ACHN (cell line): ENCODE results near the gene MAP1B.

Experiments used
- DNase-seq: peaks from one replicate; pipeline ENCODE4 v3.0.0-alpha.2; 2015
- in situ Hi-C: cut with HindIII; loops from 2 replicates; pipeline ENCODE4 v1.10.0; 2017; ENCODE audit warnings: low sequenced_read_pairs, low pct_ligation_motif_present, low pct_unique_long_range_greater_than_20kb

The MAP1B gene

DNA sequence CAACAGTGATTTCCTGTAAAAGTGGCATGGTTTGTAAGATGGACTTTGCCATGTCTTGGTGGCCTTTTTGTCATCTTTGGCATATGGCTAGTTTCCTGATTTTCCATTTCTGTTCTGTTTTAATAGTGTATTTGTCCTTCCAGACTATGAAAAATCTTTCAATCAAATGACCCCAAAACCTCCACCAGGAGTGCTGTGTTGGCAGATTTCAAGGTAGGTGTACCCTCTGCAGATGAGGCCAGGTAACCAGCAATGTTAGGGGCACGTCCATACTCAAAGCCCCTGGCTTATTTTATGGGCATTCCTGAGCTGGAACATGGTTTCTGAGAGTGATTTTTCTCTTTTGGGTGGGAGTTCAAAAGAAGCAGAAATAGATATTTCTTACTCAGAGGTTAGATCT lies 15.2 kb upstream of the MAP1B start:
- in situ Hi-C loops, result no loop called here
- no peak for DNase-seq

- in situ Hi-C loops, result no loop called here
- peak; percentile 3 for DNase-seq
These were observed 14.1 kb upstream of the MAP1B start for GRCh38 chr5:72093217-72093616.

DNA sequence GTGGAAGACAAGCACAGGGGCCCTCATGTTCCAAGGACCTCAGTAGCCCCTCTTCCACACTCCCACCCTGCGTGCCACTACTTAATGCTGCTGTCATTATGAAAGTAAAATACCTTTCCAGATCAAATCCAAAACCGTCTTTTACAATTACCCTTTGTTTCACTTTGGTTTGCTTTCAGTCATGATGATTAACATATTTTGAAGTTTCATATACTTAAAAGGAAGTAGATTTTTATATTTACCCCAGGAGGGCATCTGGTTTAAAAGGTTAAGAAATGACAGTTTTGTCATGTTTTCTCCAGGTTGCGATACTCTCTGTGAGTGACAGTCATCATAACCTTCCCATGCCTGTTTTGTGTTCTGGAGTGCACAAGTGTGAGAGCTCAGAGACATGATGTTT lies 13.5 kb upstream of the MAP1B start:
- in situ Hi-C loops, result no loop called here
- DNase-seq, result no peak

DNA sequence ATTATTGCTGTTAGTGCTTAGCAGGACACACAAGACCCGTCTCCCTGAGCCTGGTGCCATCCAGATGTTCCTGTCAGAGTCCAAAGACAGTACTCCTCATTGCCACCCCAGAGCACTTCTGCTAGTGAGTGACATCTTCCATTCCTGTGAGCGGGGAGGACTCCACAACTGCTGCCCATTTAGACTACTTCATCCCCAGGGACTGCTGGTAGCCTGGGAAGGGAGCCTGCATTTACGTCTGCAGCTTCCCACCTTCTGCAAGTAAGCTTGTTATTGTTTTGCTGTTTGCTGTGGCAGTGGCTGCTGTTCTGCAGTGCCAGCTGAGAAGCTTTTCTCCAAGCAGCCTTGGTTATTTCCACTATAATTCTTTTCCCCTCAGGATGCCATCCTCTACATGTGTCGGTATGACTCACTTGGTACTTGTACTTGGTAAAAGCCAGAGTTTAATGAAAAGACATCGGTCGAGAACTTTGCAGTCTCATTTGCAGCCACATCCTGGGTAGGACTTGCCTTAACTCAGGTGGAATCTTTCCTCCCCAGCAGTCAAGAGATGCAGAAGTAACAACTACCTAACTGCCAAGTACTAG lies 10.6 kb upstream of the MAP1B start:
- no peak for DNase-seq
- in situ Hi-C loops, result no loop called here

GRCh38 chr5:72101828-72102227 lies 5.4 kb upstream of the MAP1B start:
- in situ Hi-C loops, result no loop called here

GRCh38 chr5:72106817-72107130 lies 501 bp upstream of the MAP1B start:
- in situ Hi-C loops, result no loop called here
- DNase-seq, result no peak

More at GRCh38 chr5:72101828-72102227, 5.4 kb upstream of the MAP1B start:
- no peak for DNase-seq

GRCh38 chr5:72107901-72108201 lies 576 bp downstream of the MAP1B start:
- DNase-seq, result peak; percentile 42
- in situ Hi-C loops, result no loop called here

GRCh38 chr5:72108202-72109061 lies 1.2 kb downstream of the MAP1B start:
- in situ Hi-C loops, result no loop called here

GRCh38 chr5:72109062-72109411 lies 1.8 kb downstream of the MAP1B start:
- in situ Hi-C loops, result no loop called here
- no peak for DNase-seq

More at GRCh38 chr5:72108202-72109061, 1.2 kb downstream of the MAP1B start:
- DNase-seq, result peak; percentile 68

DNA sequence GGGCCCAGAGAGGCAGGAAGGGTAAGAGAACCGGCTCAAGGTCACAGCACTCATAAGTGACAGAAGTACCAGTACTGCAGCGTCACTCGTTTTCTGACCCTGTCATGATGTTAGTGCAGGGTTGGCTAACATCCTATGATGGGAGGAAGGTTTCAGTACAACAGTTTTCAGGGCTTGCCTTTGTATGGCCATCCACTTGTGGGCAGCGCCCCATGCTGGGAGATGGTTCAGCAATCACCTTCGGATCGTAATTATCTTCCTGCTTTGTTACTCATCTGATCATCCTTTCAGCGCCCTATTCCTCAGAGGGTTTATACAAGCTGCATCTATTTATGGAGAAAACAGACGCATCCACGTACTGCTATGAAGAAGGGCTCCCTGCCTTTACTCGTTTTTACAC lies 2.4 kb downstream of the MAP1B start:
- in situ Hi-C loops, result no loop called here
- no peak for DNase-seq

DNA sequence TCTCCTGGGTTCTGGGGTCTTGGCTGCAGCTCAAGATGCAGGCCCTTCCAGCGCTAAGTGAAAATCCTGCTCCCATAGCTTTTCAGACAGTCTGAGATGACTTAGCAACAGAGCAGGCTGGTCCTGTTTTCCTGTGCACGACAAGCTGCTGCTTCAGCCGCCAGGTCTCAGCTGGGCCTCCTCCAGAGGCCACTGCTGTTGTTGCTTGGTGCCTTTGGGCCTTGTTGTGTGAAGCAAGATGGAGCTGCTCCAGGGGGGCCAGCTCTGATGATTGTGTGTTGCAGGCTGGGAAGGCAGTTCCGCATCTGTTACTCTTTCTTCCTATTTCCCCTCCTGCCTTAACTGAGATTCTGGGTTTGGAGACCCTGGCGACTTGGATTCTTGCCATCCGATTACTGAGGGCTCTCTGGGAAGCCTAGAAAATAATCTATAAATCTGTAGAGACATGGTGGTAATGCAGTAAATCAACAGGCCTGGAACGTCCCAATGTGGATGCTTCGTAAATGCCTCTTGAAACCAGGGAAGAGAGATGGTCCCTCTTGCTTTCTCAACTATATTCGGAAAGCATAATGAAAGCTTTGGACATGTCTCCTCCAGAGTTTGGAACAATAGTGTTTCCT lies 3.2 kb downstream of the MAP1B start:
- in situ Hi-C loops, result no loop called here
- no peak for DNase-seq

GRCh38 chr5:72112389-72112788 lies 5.1 kb downstream of the MAP1B start:
- in situ Hi-C loops, result no loop called here
- DNase-seq, result no peak

DNA sequence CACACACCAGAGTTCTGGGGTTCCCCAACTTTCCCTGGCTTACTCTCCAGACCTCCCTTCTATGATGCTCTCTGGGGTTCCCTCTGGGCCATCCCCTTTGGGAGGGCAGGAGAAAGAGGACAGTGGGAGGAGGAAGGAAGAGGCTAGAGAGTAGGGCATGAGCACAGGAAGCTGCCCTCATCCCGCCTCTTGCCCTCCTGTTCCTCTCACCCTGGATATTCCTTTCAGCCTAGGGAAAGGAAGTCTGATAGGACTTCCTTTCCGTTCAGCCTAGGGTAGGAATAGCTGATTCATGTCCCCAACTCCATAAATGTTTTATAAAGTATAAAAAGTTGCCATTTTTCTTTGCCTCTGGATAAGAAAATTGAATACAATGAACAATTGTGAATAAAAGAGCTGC lies 7.4 kb downstream of the MAP1B start:
- in situ Hi-C loops, result no loop called here
- no peak for DNase-seq

DNA sequence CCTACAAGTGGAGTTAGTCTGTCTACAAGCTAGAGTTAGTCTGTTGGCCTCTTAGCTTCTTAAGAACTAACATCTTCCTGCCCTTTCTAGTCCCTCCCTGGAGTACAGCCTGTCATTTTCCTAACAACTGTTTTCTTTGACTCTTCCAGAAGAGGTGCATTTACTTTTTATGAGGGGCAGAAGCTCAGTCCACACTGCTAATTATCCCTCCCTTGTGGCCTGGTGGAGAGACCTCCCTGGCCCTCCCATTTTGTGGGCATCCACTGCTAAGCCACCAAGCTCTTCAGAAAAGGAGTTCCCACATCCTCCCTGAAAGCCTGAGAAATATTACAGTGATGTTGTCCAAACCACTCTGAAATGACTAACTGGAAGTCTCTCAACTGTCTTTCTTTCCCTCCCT lies 8.0 kb downstream of the MAP1B start:
- no peak for DNase-seq
- in situ Hi-C loops, result no loop called here

DNA sequence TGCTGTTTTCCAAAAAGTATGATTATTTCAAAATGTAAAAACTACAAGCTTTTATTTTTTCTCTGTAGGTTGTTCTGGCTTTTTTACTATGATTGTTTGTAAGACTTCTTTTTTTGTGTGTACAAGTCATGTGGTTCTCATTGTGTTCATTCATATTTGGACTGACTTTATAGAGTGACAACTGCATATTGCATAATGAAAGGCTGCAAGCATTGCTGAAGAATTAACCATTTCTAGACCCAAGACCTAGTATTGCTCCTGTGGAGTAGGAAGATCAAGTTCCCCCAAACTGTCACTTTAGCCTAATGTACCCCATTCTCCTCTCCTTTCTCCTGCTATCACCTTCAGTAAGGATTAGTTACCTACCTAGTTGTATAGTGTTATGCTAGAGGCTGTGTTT lies 10.0 kb downstream of the MAP1B start:
- no peak for DNase-seq
- in situ Hi-C loops, result no loop called here

DNA sequence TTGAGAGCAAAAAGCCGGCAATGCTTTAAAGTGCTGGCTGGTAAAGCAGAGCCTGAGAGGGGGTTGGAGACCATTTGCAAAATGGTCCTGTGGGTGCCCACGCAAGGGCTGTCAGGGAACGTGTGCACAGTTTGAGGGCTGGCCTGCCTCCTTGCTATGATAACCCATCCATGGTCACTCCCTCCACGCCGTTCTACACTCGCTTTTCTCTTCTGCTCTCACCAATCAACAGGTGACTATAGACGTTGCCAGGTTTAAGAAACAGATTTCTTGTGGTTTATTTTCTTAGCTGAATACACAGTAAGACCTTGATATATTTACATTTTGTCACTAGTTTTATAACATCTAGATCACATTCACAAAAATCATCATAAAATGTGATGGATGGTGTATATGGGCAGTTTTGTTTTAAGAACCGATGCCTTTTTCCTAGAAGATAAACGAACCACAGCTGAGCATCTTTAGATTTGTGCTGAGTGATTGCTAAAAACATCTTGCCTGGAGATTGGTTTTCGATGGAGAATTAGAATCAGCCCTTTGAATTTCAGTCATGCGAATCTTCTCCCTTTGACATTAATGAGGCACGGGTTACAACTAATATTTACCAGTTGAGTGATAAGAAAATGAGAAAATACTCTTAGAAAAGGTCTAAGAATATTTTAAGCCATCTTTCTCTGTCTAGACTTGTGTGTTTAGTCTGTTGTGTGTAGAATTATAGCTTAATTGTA lies 13.9 kb downstream of the MAP1B start:
- DNase-seq, result no peak
- in situ Hi-C loops, result no loop called here

DNA sequence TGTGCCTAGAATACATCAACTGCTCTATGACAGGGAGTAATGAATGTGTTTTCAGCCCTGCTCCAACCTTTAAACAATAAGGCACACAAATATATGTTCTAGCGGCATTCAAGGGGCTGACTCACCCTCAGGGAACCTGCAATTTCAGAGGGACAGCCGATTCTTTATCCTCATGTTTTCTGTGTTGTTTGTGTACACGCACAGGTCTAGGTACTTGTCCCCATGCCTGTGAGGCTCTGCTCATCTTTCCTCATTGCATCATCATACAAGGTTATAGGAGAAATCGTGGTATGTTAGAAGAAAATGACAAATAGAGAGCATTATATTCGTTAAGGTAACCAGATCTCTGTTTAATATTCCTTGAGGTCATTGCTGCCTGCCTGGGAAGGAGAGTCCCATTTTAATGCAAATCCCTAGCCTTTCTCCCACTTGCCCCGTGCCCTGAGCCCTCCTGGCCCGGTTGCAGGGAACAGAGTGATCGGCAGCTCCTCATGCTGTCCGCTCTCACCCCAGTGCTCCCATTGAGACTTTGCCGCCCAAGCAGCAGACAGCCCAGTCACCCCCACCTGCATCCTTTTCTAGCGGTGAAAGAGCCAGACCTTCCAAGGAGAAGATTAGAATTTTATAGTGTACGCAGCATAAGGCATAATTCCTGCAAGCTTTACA lies 14.6 kb downstream of the MAP1B start:
- no peak for DNase-seq
- in situ Hi-C loops, result no loop called here

DNA sequence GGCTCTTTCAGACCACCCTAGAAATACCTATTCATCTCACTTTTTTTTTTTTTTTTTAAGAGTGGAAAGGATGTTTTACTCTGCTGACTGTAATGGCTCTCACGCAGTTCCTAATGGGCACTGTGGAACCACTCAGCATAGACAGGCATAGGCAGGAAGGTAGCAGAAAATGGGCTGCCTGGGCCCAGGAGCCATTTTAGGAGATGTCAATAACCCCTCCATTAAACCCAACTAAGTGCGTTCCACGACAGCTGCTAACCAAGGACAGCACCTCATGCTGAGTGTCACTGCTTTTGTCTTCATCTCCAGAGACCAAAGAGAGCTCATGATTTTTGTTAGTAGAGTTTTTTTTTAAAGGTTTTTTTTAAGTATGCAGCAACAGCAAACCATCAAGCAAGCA lies 15.3 kb downstream of the MAP1B start:
- DNase-seq, result no peak
- in situ Hi-C loops, result no loop called here

DNA sequence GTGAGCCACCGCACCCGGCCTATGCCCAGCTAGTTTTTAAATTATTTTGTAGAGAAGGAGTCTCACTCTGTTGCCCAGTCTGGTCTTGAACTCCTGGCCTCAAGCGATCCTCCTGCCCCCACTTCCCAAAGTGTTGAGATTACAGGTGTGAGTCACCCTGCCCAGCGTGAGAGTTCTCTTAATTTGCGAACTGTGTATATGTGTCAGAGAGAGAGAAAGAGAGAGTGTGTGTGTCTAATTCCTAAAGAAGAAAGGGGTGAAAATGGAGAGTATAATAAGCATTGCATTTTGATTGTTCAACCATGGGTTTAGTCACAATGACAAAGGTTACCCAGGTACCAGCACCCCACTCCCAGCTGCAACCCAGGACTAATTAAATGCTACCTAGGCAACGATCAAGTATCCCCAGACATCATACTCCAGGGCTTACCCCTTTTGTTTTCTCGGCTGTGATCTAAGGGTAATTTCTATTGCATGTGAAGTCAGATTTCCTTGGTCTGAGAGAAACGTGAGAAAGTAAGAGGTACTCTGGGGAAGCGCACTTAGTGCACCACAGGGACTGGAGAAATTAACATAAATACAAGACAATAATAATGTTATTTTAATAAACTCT lies 16.6 kb downstream of the MAP1B start:
- no peak for DNase-seq
- in situ Hi-C loops, result no loop called here
